Glomerular visceral epithelial cell (primary cell): ENCODE results near the gene RAB27A.
A peak's percentile ranks its signal among the peaks of the same experiment; 100 is the strongest.
"Not testable (repeated sequence)": the region's sequence is repeated elsewhere in the genome, so short reads cannot be mapped to it uniquely, and the experiment has no call there.

ENCODE experiments used
- DNase-seq: peaks from one replicate; pipeline ENCODE4 v3.0.0-alpha.2; 2016; ENCODE audit errors: extremely low spot score

Gene RAB27A

DNA sequence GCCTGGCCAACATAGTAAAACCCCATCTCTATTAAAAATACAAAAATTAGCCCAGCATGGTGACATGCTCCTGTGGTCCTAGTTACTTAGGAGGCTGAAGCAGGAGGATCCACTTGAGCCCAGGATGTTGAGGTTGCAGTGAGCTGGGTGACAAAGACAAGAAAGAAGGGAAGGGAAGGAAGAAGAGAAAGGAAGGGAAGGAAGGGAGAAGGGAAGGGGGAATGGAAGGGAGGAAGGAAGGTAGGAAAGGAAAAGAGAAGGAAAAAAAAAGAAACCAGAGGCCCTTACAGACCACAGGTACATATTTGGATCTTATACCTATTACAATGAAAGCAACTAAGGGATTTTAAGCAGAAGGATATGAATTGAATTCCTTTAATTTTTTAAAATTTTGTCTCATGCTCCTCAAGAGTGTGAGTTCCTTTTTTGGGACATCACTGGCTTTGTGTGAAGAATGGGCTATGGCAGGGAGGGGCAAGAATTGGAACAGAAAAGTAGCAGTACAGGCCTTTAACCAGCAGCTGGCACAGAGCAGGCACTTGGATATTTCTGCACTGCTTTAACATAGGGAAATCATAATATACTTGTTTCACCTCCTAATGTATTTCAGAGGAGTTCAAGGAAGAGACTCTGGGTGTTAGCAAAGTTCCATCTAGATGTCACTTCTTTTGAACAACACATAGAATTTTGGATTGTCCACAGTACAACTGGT, 7.9 kb downstream of the RAB27A start:
- no peak for DNase-seq

DNA sequence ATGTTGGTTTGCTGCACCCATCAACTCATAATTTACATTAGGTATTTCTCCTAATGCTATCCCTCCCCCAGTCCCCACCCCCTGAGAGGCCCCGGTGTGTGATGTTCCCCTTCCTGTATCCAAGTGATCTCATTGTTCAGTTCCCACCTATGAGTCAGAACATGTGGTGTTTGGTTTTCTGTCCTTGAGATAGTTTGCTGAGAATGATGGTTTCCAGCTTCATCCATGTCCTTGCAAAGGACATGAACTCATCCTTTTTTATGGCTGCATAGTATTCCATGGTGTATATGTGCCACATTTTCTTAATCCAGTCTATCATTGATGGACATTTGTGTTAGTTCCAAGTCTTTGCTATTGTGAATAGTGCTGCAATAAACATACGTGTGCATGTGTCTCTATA, 9.0 kb downstream of the RAB27A start:
- DNase-seq: peak; percentile 42

DNA sequence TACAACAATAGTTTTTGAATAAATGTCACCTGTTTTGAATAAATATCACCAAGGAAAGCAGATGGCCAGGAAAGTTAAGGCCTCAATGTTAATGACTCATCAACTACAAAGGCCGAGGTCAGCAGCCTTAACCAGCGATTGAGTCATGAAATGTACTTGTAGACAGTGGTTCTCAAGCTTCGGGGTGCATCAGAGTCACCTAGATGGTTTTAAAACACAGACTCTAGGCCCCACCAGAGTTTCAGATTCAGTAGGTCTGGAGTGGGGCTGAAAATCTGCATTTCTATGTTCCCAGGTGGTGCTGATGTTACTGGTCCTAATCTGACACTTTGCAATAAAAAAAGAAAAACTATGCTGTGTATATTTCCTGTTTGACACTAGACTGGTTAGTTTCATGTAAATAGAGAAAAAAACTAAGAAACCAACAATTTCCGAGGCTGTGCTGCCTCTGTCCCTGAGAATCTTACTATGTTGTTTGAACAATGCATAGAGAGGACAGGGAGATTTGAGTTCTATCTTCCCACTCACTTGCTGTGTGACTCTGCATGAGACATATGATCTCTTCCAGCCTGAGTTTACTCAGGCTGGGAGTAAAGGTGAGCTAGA, 9.8 kb downstream of the RAB27A start:
- peak; percentile 81 for DNase-seq

GRCh38 chr15:55279100-55279745, 10.4 kb downstream of the RAB27A start:
- no peak for DNase-seq

DNA sequence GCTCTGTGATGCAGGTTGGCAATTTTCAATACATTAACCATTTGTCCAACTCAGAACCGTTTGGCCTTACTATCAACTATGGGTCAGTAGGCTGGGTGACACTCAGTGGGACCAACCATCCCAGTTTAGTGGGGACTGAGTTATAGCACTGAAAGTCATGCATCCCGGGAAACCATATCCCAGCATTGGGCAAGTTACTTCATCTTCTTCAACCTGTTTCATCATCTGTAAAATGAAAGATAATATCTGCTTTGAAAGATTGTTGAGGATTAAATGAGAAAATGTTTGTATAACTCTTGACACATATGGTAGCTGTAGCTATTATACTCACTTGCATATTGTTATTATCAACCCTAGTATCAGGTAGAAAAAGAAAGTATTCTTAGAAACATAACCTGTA, 11.9 kb downstream of the RAB27A start:
- DNase-seq: no peak

DNA sequence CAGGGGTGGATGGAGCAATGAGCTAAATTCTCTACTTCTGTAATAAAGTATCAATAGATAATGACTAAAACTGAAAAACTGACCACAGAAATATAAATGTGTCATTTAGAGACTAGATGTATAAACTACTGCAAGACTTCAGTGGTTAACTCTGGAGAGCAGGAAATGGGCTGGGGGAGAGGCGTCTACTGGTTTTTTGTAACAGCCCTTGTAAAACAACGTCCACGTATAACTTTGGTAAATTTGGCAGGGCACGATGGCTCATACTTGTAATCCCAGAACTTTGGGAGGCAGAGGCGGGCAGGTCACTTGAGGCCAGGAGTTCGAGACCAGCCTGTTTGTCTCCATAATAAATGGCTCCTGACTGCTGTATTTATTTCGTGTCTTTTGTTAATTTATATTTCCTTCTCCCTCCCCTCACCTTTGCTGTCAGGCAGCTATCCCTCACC, 12.5 kb downstream of the RAB27A start:
- no peak for DNase-seq

- DNase-seq: no peak
Observed at GRCh38 chr15:55276324-55276723, 13.3 kb downstream of the RAB27A start.

DNA sequence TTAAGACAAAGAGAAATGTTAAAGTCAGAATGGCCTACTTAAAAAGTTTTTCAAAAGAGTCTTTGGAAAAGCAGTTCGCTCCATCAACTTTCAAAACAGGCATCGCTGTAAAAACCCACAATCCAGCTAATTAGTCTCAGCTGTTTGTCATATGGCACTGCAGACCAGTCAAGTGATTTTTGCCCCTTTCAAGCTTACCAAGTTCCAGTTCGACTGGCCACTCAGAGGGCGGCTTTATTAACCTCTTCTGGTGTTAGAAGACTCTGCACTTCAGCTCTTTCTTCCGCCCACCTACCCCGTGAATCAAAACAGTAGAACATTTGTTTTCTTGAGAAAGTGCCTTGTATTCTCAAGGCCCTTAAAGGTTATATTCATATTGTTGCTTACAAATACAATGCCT, 19.3 kb downstream of the RAB27A start:
- no peak for DNase-seq

DNA sequence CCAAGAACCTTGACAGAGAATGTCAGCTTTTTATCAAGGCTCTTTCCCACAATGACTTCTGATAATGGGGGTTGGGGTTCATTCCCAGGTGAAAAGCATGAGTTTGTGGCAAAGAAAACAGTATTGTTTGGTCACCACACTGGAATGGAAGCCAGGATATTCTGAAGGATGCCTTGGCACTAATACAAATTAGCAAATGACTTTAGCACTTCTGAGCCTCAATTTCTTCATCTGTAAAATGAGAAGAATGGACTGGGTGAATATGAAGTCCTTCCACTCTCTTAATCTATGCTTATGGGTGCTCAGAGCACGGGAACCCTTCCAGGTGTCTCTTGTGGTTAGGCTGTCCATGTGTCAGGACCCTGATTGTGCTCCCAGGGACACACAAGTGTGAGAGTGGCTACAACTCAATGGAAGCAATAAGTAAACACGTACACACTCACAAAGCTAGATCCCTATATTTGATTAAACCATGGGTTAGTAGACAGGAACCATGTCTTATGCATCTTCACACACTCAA, 21.4 kb downstream of the RAB27A start:
- no peak for DNase-seq

DNA sequence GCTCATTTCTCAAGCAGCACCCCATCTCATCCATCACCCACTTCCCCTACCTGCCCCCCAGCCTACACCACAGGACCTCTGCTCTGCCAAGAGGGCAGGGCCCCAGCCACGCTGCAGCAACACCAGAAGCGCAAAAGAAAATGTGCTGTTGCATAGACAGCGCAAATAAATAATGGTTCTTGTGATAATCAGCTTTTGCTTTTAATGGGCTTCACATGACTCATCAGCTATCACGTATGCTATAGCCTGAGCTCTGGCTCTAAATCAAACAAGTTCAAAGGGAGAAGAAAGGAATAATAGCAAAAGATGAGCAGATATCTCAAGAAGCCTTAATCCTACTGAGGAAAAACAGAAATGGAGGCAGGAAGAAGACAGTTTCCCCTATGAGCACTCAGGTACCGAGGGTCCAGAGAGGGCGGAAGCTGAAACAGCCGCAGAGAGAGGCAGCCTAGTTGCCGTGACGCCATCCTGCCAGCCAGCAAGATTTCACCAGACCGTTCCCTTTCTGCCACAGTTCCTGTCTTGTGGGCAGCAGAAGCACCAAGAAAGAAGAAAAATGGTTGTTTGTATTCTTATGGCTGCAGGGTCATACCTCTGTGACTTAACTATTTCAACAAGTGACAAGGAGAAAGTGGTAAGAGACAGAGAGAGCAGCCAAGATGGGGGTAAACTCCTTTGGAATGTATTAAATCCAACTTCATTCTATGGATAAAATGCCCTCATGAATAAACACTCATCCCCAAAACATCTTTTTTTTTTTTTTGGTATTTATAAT, 22.0 kb downstream of the RAB27A start:
- no peak for DNase-seq

- DNase-seq: no peak
Observed at GRCh38 chr15:55266547-55266946, 23.1 kb downstream of the RAB27A start.

DNA sequence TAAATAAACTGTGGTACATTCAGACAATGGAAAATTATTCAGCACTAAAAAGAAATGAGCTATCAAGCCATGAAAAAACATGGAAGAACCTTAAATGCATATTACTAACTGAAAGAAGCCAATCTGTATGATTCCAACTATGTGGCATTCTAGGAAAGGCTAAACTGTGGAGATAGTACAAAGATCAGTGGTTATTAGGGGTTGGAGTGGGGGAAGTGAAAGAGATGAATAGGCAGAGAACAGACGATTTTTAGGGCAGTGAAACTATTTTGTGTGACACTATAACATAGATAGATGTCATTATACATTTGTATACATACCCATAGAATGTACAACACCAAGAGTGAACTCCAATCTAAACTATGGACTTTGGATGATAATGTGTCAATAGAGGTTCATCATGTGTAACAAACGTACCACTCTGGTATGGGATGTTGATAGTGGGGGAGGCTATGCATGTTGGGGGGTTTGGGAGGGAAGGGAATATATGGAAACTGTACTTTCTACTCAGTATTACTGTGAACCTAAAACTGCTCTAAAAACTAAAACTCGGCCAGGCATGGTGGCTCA, 29.0 kb downstream of the RAB27A start:
- DNase-seq: no peak

GRCh38 chr15:55257938-55258337, 31.7 kb downstream of the RAB27A start:
- DNase-seq: no peak

DNA sequence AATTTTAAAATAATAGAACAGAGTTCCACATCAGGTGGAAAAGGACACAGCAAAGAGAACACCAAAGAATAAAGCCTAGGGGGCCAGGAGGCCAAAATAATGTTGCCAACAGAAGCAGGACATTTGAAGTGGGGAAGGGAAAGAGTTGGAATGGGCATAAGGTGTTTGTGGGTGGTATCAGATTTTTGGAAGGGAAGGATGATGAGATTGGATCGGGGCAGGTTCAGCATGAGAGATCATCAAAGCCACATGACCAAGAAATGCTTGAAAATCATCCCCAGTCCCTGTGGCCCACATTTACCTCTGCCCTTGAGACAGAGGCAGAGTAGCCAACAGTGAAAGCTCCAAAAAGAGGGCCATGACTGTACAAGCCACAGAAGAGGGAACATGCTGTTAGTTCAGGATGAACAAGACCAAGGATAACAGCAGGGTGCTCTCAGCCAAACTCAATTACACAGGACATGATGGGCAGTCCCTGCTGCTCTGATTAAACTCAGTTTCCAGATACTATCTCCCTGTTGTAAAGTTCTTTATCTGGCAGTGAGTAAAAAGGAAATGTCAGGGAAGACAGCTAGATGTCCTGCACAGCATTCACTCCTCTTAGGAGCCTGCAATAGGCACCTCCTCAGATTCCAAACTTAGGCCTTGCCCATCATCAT, 32.5 kb downstream of the RAB27A start:
- no peak for DNase-seq

DNA sequence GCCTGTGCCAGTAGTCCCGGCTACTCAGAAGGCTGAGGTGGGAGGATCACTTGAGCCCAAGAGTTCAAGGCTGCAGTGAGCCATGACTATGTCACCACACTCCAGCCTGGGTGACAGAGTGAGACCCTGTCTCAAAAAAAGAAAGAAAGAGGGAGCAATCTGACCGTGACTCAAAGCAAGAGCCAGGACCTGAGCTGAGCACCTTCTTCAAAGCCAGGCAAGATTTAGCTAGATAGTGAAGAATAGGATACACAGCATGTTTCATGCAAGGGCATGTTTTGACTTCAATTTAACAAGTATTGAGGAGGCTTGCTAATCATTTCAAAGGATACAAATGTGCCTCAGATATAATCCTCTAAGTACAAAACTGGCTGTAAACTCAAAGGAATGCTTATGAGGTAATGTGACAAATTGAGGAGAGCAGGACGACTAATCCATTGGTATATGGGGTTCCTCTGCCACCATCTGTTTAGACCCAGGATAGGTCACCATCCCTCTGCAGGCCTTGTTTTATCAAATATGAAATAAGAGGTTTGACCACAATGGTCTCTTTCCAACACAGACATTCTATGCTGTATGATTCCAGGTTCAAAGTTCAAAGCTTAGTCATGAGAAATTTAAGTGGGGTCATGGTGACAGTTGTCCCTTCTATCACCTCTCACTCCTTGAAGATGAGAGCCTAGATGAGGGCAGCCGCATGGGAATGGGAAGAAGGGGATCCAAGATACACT, 33.2 kb downstream of the RAB27A start:
- DNase-seq: no peak

- no peak for DNase-seq
Observed at GRCh38 chr15:55255714-55256113, 33.9 kb downstream of the RAB27A start.

DNA sequence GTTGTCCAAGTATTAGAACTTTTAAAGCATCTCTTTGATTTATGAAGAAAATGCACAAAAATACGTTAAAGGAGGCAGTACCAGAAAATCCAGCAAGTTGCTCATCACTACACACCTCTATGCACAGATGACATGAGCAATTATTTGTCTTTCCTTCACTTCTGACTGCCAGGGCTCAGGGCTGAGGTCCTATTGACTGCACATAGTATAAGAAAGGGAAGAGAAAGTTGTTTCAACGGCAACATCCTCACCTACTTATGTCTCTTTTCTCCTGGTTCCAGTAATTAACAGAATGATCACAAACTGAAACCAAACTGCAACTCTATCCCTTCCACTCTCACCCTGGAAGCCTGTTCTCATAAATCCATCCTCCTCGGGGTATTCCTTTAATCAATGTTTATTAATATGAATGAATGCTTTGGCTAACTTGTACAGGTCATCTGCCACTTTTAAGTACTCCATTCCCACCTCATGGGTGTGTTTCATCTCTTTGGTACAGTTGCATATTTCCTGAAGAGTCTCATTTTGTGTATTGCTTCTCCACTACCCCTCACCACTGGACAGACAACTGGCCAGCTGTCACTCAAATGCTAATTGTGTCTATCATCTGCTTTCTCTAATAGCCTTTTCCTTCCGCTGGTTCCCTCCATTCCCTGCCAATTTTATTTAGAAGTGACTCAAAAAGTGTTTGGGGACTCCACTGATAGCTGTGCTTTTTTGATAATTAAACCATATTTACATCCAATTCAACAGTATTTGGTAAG, 34.5 kb downstream of the RAB27A start:
- no peak for DNase-seq

- peak; percentile 26 for DNase-seq
Observed at GRCh38 chr15:55253580-55253979, 36.0 kb downstream of the RAB27A start.

- not testable (repeated sequence) for DNase-seq
Observed at GRCh38 chr15:55252201-55252600, 37.4 kb downstream of the RAB27A start.

DNA sequence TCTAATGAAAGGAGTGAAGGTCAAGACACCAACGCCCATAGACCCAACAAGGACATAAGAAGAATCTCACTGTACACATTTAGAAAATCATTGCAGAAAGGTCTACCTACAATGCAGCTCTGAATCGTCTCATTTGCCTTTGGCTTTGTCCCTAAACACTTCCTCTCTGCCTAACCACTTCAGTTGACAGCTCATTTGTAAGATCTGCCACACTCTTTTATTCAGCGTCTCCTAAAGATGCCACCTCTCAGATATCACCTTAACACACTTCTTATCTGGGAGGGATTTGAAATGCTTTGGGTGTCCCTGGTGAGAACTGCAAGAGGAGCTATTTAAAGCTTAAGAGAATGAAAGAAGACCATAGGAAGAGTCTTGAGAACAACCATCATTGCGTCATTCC, 38.7 kb downstream of the RAB27A start:
- DNase-seq: no peak
